HG03039 (cell line): ENCODE measurements around the gene HECTD2.
"Not testable (repeated sequence)": the region's sequence is repeated elsewhere in the genome, so short reads cannot be mapped to it uniquely, and the experiment has no call there.

Experiments used
- ATAC-seq: cut with Tn5 transposase; IDR thresholded peaks from one replicate; pipeline ENCODE4 v1.9.1; 2021; ENCODE audit warnings: mild to moderate bottlenecking, moderate library complexity; ENCODE audit not compliant: unreplicated experiment

The HECTD2 gene

DNA sequence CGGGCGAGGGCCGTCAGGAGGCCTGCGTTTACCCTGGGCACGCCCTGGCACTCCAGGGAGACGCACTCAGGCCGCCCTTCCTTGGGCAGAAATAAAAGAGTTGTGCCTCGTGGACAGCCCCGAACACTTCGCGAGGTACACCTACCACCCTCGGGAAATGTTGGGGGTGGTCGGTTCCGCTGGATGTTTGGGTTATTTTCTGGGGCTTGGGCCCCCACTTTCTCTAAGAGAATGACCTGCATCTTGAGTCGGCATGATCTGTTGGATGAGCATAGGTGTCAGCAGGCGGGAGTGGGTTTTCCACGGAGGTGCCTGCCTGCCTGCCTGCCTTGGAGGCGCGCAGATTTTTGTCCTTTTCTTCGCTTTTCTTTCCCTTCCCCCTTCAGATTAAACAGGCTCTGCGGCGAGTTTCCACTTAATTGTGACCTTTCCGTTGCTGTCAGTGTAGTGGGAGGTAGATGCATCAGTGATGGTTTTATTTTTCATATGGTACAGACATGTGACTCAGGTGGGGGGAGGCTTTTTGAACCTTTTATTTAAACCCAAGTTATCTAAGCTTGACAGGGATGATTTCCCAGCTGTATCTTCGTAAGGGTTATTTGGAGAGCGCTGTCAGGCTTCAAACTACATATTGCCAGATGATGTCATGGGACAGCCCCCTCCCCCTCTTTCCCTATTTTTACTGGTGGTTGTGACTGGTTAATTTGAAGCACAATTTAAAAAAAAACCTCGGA is 661 bp downstream of the HECTD2 start:
- ATAC-seq, result no peak

DNA sequence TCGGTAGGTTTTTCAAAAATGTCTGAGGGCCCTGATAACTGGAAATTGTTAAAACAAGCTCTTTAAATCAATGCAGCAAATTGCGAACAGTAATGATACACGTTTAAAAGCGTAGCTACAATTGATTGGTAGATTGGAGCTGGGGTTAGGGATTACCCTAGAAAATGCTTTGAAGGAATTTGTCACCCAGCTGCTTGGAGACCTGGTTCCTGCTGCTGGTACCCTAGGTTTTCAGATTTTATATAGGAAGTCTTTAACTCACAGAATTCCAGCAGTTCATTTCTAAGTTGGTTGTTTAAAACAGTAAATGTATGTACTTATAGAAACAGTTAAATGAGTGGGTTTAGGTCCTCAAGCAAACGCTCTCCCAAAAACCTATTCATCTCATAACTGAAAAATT is 1.5 kb downstream of the HECTD2 start:
- no peak for ATAC-seq

DNA sequence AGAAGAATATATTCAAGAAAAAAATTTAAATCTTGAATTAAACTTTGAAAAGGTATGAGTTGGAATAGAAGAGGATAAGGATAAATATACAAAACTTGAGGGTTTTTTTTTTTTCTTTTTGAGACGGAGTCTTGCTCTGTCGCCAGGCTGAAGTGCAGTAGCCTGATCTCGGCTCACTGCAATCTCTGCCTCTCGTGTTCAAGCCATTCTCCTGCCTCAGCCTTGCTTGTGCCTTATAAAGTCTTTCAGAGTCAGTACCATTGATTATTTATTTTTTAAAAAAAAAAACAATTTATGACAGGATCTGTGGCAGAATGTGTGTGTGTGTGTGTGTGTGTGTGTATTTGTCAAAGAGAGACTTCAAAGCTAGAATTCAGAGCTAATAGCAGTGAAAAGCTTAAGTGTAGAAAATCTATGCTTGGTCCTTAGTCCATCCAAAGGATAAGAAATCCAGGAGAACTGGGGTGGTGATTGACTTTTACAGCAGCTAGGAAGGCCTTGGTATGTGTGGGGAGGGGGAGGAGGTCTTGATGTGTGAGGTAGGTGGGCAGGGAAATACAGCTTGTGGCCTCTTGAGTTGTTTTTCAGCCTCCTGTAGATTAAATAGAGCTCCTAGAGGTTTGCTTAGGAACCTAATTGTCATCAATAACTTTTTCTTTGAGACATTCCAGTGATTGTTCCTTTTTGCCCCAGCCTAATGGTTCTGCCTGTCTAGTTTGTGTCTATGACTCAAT is 2.4 kb downstream of the HECTD2 start:
- no peak for ATAC-seq

DNA sequence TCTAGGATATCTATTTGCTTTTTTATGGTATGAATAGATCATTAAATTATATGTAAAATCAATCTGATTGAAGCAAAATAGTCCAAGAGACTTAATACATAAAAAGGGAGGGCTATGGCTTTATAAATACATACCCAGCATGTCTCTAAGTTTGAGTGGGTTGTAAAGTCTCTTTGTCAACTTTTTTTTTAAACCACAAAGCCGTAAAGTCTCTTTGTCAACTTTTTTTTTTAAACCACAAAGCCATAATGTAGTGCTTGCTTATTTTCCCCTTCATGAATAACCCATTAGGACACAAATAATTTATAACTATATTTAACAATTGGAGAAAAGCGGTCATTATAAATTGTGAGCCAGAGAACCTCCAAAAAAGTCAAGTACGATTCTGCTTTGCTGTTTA is 5.7 kb downstream of the HECTD2 start:
- no peak for ATAC-seq

DNA sequence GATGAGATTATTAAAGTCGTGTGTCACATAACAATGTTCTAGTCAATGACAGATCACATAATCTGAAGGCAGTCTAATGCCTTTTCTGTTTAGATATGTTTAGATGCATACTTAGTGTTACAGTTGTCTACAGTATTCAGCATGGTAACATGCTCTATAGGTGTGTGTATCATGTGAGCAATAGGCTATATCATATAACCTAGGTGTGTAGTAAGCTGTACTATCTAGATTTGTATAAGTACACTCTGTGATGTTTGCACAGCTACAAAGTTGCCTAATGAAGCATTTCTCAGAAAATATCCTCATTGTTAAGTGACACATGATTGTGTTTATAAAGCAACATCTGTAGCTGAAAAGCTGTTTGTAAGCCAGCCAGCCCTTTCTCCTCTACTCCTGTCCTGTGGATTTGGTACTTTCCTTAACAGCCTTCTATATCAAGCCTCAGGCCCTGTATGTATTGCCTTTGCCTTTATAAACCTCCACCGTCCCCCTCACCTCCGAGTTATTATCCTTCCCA is 6.3 kb downstream of the HECTD2 start:
- no peak for ATAC-seq

DNA sequence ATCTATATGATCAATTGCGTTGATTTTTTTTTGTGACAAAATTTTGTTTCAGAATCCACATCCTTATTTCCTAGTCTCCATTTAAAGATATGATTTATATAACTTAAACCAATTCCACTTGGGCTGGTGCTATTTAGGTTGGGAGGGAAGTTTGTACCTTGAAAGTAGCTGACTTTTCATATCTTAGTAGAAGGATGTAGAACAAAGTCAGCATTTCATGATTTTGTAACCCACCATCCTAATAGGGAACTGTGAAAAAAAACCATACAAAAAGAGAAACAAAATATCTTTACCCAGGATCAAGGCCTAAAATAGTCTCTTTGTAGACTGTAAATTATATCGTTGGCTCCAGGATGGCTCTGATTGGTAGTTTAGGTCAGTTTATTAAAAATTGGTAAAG is 8.3 kb downstream of the HECTD2 start:
- no peak for ATAC-seq

DNA sequence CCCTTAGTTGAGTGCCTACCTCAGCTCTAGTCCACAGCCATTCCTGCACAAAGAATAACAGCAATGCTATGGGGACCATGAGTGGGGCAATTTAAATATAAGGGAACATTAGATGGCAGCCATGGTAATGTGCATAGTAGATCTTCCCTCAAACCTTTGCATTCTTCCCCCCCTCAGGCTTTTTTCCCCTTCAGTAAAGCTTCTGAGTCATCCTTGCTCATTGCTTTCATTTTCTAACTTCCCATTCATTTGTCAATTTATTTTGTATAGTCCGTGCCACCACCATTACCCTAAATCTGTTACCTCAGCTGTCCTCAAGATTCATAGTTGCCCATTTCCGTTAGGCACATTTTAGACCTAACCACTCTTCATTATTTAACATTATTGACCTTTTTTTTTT is 10.7 kb downstream of the HECTD2 start:
- ATAC-seq, result no peak

DNA sequence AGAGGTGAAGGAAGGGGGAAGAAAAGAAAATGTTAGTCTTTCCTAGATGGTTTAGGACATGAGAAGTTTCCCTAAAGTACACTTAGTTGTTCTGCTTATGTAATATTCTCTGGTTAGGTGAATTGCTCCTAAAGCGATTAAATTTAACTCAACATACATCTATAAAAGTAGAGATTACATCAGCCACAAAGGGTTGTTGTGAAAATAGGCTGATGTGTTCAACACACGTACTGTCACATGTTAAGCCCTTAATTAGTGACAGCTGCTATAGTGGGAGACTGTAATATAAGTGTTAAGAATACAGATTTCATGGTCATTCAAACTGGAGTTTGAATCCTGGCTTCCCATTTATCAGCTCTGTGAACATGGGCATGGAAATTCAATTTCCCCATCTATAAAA is 12.8 kb downstream of the HECTD2 start:
- no peak for ATAC-seq

DNA sequence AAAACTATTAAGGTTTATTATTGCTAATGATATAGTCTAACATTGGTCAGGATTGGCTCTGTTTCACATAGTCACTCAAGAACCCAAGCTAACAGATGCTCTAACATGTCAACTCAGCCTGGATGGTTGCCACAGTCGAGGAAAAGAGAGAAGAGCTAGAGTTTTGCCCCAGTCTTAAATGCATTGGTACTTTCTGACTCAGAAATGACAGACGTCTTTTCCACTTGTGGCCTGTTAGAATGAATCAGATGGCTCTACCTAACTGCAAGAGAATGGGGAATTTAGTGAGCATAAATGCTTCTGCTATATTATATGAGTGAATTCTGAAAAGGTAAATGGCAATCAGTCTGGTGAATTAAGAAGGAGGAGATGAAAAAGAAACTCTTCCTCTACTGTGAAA is 13.9 kb downstream of the HECTD2 start:
- no peak for ATAC-seq

DNA sequence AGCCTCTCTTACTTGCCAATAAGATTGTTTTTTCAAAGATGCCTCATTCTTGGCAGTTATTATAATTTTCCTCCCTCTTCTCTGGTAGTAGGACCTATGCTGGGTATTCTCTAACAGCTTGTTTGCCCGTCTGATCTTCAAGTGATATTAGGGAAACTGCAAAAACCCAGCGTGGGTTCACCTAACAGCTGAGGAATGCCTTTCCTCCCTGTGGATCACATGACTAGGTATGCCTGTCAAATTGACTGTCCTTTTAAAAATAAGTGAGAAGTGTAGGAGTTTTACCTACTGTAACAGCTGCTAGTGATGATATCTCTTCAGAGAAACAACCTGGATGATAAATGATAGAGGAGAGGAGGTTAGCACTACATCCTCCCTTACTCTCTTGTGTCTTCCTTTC is 22.0 kb downstream of the HECTD2 start:
- ATAC-seq, result no peak

DNA sequence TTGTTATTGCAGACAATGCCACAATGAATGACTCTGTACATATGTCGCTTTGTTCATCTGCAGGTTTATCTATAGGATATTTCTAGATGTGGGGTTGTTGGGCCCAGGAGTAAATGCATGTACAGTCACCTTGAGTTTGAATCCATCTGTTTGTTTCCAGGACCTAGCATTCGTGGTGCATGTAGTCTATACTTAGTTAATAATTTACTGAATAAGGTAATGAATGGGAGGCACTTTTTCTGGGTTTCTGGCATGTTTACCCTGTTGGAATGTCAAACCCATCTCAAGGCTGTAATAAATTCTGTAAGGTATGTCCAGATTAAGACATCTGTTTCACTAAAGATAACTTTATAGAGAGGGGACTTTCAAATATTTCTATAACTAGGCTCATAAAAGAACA is 23.5 kb downstream of the HECTD2 start:
- ATAC-seq, result no peak

DNA sequence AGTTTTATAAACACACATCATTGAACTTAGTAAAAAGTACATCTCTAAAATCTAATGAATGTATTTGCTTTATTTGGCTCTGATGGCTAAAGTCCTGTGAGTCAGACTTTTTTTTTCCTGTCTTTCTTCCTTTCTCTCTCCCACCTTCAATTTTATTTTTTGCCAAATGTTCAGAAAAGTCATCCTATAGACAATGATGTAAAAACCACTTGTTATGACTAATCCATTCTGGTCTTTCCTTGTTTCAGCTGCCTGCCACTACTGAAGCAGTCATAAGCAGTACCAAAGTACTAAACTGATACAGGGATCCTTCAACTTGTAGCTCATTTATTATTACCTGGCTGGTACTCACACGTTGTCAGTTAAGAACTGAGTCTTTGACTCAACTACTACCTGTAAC is 23.9 kb downstream of the HECTD2 start:
- no peak for ATAC-seq

DNA sequence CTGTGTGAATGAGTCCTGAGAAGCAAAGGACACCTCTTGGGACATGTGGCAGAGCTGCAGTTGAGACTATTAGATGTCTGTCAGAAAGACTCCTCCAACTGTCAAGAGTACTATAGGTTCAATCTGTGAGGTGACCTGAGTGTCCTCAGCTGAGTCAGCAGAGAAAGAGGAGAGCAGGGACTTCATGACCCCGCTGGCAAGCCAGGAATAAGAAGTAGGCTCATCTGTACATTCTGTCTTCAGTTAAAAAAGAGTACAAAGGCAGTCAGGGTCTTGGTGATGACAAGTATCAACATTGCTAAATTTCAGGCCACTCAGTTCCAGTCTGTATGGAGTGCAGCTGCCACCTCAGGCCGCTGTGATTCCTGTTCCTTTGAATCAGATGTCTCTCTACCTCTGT is 25.1 kb downstream of the HECTD2 start:
- ATAC-seq, result no peak

DNA sequence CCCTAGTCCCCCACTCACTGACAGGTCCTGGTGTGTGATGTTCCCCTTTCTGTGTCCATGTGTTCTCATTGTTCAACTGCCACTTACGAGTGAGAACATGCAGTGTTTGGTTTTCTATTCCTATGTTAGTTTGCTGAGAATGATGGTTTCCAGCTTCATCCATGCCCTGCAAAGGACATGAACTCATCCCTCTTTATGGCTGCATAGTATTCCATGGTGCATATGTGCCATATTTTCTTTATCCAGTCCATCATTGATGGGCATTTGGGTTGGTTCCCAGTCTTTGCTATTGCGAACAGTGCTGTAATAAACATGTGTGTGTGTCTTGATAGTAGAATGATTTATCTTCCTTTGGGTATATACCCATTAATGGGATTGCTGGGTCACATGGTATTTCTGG is 28.1 kb downstream of the HECTD2 start:
- ATAC-seq, result not testable (repeated sequence)

DNA sequence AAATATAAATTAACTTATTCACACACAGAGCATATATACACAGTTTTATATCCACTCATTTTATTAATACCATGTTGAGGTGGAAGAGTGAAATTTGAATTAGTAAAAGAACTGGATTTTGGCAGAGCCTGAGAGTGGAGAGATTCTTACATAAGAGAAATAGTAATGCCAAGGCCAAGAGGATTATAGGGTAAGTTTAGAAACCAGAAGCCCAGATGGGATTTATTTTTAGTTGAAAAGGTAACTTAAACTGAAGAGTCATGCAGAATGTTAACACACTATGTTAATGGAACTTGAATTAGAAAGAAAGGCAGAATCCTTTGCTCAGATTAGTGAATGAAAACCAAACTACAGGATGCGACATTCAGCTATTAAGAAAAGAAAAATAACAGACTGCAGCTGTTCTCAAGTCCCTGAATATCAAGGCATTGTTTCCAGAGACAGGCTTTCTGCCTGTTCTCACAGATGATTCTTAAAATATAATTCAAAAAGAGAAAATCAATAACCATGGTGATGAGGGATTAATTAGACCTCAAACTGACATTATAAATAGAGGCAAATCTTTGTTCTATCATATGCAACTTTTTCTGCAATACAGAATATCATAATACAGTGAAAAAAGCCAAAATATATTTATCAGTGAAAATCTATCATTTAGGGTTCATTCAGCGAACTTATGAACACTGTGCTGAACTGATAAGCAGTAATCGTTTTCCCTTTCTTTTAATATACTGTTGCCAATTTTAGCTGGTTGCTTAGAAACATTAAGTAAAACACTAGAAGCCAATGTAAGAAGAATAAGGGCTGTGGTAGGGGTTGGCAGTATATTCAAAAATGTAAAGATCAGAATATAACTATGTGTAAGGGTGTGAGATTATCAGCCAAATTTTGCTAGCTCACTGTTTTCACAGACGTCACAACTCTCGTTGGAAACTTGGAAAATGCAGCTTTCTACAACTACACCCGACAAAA is 34.4 kb downstream of the HECTD2 start:
- ATAC-seq, result no peak

DNA sequence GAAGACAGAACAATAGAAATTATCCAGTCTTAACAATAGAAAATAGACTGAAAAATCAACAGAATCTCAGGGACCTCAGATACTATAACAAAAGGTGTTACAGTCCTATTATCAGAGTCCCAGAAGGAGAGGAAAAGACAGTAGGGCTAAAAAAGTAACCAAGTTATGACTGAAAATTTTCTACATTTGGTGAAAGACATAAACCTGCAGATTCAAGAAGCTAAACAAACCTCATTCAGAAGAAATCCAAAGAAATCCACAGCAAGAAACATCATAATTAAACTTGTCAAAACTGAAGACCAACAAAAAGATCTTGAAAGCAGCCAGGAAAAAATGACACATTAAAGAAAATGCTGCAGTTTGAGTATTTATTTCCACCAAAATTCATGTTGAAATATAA is 41.9 kb downstream of the HECTD2 start:
- ATAC-seq, result no peak

DNA sequence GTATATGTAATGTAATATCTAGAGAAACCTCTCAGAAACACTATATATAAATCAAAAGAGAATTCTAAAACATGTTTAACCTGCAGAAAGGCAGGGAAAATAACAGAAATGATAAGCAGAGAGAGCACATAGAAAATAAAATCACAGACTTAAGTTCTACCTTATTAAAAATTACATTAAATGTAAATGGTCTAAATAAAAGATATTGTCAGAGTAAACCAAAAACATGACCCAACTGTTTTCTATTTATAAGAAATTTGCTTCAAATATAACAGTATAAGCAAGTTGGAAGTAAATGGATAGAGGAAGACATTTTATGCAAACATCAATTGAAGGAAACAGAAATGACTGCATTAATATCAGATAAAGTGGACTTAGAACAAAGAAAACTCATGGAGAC is 43.4 kb downstream of the HECTD2 start:
- ATAC-seq, result no peak

DNA sequence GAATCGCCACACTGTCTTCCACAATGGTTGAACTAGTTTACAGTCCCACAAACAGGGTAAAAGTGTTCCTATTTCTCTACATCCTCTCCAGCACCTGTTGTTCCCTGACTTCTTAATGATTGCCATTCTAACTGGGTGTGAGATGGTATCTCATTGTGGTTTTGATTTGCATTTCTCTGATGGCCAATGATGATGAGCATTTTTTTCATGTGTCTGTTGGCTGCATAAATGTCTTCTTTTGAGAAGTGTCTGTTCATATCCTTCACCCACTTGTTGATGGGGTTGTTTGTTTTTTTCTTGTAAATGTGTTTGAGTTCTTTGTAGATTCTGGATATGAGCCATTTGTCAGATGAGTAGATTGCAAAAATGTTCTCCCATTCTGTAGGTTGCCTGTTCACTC is 45.0 kb downstream of the HECTD2 start:
- not testable (repeated sequence) for ATAC-seq

DNA sequence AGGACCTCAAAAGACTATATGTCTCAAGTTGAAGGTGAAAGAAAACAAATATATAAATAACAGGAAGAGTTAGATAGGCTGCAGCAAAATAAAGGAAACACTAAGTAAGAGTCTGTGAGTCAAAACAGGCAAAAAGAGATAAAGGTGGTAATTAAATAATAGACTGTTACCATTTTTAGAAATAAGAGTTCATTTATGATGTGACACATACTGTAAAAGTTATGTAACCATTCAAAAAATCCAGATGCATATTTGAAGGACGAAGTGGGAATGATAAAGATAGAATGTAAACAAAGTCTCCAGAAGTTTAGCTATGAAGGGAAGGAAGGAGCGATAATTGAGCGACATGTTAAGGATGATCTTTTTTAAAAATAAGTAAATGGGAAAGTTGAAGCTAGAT is 50.5 kb downstream of the HECTD2 start:
- ATAC-seq, result no peak

DNA sequence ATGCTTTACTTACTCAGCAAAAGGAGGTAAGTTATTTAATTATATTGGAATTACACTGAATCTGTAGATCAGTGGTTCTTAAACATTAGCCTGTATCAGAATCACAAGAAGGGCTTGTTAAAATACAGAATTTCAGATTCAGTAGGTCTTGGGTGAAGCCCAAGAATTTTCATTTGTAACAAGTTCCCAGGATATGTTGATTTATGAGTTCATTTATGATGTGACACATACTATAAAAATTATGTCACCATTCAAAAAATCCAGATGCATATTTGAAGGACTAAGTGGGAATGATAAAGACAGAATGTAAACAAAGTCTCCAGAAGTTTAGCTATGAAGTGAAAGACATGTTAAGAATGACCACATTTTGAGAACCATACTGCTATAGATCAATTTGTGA is 52.3 kb downstream of the HECTD2 start:
- ATAC-seq, result no peak

DNA sequence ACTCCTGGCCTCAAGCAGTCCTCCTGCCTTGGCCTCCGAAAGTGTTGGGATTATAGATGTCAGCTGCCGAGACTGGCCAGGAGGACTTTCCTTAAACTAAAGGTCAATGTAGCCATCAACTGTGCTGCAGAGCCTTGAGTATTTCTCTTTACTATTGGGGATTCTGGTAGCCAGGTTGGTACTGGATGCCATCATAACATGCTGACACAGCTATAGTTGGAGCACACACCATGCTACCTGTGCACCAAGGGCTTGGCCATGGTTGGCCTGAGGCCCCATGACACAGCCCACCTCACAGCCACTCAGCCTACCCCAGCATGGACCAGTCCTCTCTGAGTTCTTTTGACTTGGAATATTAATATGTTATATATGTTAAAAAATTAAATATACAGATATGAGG is 54.4 kb downstream of the HECTD2 start:
- ATAC-seq, result no peak
